AG04450 (cell line): ENCODE results near the gene DYNC1LI2. TPM values are rescaled to one million over a fixed set of nuclear protein-coding genes. Genes with fewer than 3 reads are reported as not detected.

Experiments used
- CTCF ChIA-PET: fragments of 300-600, 350-600 bp; formaldehyde crosslinking; extraction: SDS; loops from one replicate; lab custom pipeline; 2022; ENCODE audit warnings: antibody characterized with exemption, inconsistent platforms; lab: Charles Lee
- POLR2A ChIA-PET: fragments of 350-600 bp; formaldehyde crosslinking; extraction: SDS; loops from one replicate; lab custom pipeline; 2021; ENCODE audit warnings: antibody characterized with exemption, inconsistent platforms; lab: Yijun Ruan, JAX
- DNase-seq: peaks from one replicate; pipeline ENCODE4 v3.0.0-alpha.2; 2011; ENCODE audit warnings: low read depth, low spot score
- H3K27ac ChIP-seq: one replicate; pipeline ENCODE4 v1.5.1; 2012; ENCODE audit warnings: low read depth, low read length, control low read depth
- H3K27me3 ChIP-seq: one replicate; pipeline ENCODE4 v1.6.0; 2012; ENCODE audit warnings: low read length; ENCODE audit not compliant: control insufficient read depth, insufficient read depth
- H3K4me3 ChIP-seq: 2 replicates; pipeline ENCODE4 v1.5.1; 2011; ENCODE audit warnings: mild to moderate bottlenecking, low read depth, low read length, control low read depth
- H3K9me3 ChIP-seq: 2 replicates; pipeline ENCODE4 v1.5.1; 2012; ENCODE audit warnings: low read length; ENCODE audit not compliant: control insufficient read depth, insufficient read depth
- CTCF ChIP-seq: IDR thresholded peaks from 2 replicates; pipeline ENCODE4 v1.5.1; 2011; ENCODE audit warnings: low read depth, low read length, control low read depth, inconsistent platforms
- polyA plus RNA-seq: library from polyadenylated mRNA; depleted of rRNA; stranded (reverse); fragments of >200 nt; gene quantifications from 2 replicates; pipeline ENCODE4 v1.2.3, GENCODE V29; 2011

Gene DYNC1LI2
- polyA plus RNA-seq, 1 experiment = 88.5 TPM

- H3K27me3 ChIP-seq = peaks cover 3% of the 10 kb centered on the region
- H3K9me3 ChIP-seq = peaks cover under 1% of the 10 kb centered on the region; the same call in 1 of the 2 replicates
- no peak for TF ChIP-seq CTCF
- ChIA-PET CTCF (interaction anchor here (1.0 kb wide), 1 partner anchor 23 kb away, joined by 4 read pairs; no protein-coding TSS in a partner anchor), POLR2A (no interaction called here)
- H3K27ac ChIP-seq = no peak overlapping the region
- no peak for DNase-seq
- no peak overlapping the region for H3K4me3 ChIP-seq
Measured at GRCh38 chr16:66705790-66706505, 45.5 kb downstream of the DYNC1LI2 start.

GRCh38 chr16:66703406-66704215, 47.8 kb downstream of the DYNC1LI2 start:
- TF ChIP-seq CTCF = no peak
- ChIA-PET POLR2A (no interaction called here), CTCF (no interaction called here)
- Histone ChIP-seq H3K4me3 (no peak overlapping the region), H3K27me3 (peaks cover under 1% of the 10 kb centered on the region), H3K9me3 (no peaks in the 10 kb centered on the region), H3K27ac (no peak overlapping the region)
- DNase-seq = no peak

GRCh38 chr16:66701516-66701915, 49.9 kb downstream of the DYNC1LI2 start:
- ChIA-PET CTCF (no interaction called here), POLR2A (no interaction called here)
- no peaks in the 10 kb centered on the region for H3K9me3 ChIP-seq
- H3K27ac ChIP-seq = no peak overlapping the region
- H3K27me3 ChIP-seq = peaks cover 5% of the 10 kb centered on the region
- TF ChIP-seq CTCF = no peak
- no peak for DNase-seq
- no peak overlapping the region for H3K4me3 ChIP-seq

- no peak for DNase-seq
- no peak overlapping the region for H3K4me3 ChIP-seq
- no peak overlapping the region for H3K27ac ChIP-seq
- ChIA-PET POLR2A (no interaction called here), CTCF (interaction anchor here (0.6 to 1.3 kb wide), 3 partner anchors 15 to 39 kb away, joined by 3 to 5 read pairs (median 3); no protein-coding TSS in a partner anchor)
- TF ChIP-seq CTCF = no peak
- H3K9me3 ChIP-seq = no peaks in the 10 kb centered on the region
- H3K27me3 ChIP-seq = peaks cover 5% of the 10 kb centered on the region
Measured at GRCh38 chr16:66701026-66701425, 50.4 kb downstream of the DYNC1LI2 start.
